ENCODE results near the gene CHCHD3.
"Not testable (repeated sequence)": the region's sequence is repeated elsewhere in the genome, so short reads cannot be mapped to it uniquely, and the experiment has no call there.

The CHCHD3 gene

GRCh38 chr7:133040674-133041073 is 41.2 kb downstream of the CHCHD3 start:
- DNase-seq: no peak

GRCh38 chr7:133040178-133040577 is 41.7 kb downstream of the CHCHD3 start:
- DNase-seq: no peak

GRCh38 chr7:133039614-133040013 is 42.3 kb downstream of the CHCHD3 start:
- no peak for DNase-seq

GRCh38 chr7:133036289-133036688 is 45.6 kb downstream of the CHCHD3 start:
- no peak for DNase-seq

- not testable (repeated sequence) for DNase-seq
These were observed 46.6 kb downstream of the CHCHD3 start for GRCh38 chr7:133035240-133035639.

- no peak for DNase-seq
These were observed 51.5 kb downstream of the CHCHD3 start for GRCh38 chr7:133030346-133030745.

GRCh38 chr7:133029463-133029862 is 52.4 kb downstream of the CHCHD3 start:
- no peak for DNase-seq

GRCh38 chr7:133027397-133027796 is 54.5 kb downstream of the CHCHD3 start:
- DNase-seq: no peak

GRCh38 chr7:133026210-133026859 is 55.6 kb downstream of the CHCHD3 start:
- no peak for DNase-seq

- no peak for DNase-seq
These were observed 56.8 kb downstream of the CHCHD3 start for GRCh38 chr7:133025056-133025455.

- no peak for DNase-seq
These were observed 57.3 kb downstream of the CHCHD3 start for GRCh38 chr7:133024596-133024995.

GRCh38 chr7:133023370-133024071 is 58.4 kb downstream of the CHCHD3 start:
- DNase-seq: no peak

GRCh38 chr7:133022661-133023060 is 59.2 kb downstream of the CHCHD3 start:
- no peak for DNase-seq

GRCh38 chr7:133021196-133021595 is 60.7 kb downstream of the CHCHD3 start:
- no peak for DNase-seq

- DNase-seq: no peak
These were observed 61.4 kb downstream of the CHCHD3 start for GRCh38 chr7:133020496-133020895.

GRCh38 chr7:133019590-133019989 is 62.3 kb downstream of the CHCHD3 start:
- no peak for DNase-seq

- DNase-seq: no peak
These were observed 65.3 kb downstream of the CHCHD3 start for GRCh38 chr7:133016604-133017003.

GRCh38 chr7:133015888-133016287 is 66.0 kb downstream of the CHCHD3 start:
- DNase-seq: no peak

- no peak for DNase-seq
These were observed 70.1 kb downstream of the CHCHD3 start for GRCh38 chr7:133011746-133012145.

- no peak for DNase-seq
These were observed 72.3 kb downstream of the CHCHD3 start for GRCh38 chr7:133009426-133010252.

GRCh38 chr7:133007961-133008360 is 73.9 kb downstream of the CHCHD3 start:
- no peak for DNase-seq

GRCh38 chr7:133003052-133003910 is 78.6 kb downstream of the CHCHD3 start:
- DNase-seq: no peak

GRCh38 chr7:133001727-133002126 is 80.2 kb downstream of the CHCHD3 start:
- DNase-seq: no peak

All from stimulated activated CD4-positive, alpha-beta T cell treated with anti-CD3 and anti-CD28 coated beads, Interleukin-15, amount 100 ng/mL, for 24 hours (primary cell).